Mononuclear cell (primary cell): ENCODE measurements around the gene SNRK. TPM values are rescaled to one million over a fixed set of nuclear protein-coding genes. Genes with fewer than 3 reads are reported as not detected.

ENCODE experiments used
- H3K27me3 ChIP-seq: 2 replicates; pipeline ENCODE4 v1.6.0; 2011; ENCODE audit warnings: low read length, control low read depth; ENCODE audit not compliant: insufficient read depth
- H3K4me1 ChIP-seq: 2 replicates; pipeline ENCODE4 v1.5.1; 2011; ENCODE audit warnings: mild to moderate bottlenecking, low read length, control low read depth; ENCODE audit not compliant: insufficient read depth
- H3K4me3 ChIP-seq: 2 replicates; pipeline ENCODE4 v1.5.1; 2011; ENCODE audit warnings: mild to moderate bottlenecking, low read length, moderate library complexity
- H3K9me3 ChIP-seq: 2 replicates; pipeline ENCODE4 v1.5.1; 2011; ENCODE audit warnings: low read depth, mild to moderate bottlenecking, control low read depth, low read length
- total RNA-seq: library from RNA; depleted of rRNA; stranded (reverse); fragments of >200 nt; gene quantifications from one replicate; pipeline ENCODE4 v1.2.3, GENCODE V29; 2012

The SNRK gene
- total RNA-seq, 1 donor = 238 TPM

GRCh38 chr3:43257850-43258249 lies 28.5 kb upstream of the SNRK start:
- H3K27me3 ChIP-seq = no peaks in the 10 kb centered on the region
- peaks cover 46% of the 10 kb centered on the region for H3K4me1 ChIP-seq
- no peak overlapping the region for H3K4me3 ChIP-seq
- no peaks in the 10 kb centered on the region for H3K9me3 ChIP-seq

- H3K9me3 ChIP-seq = no peaks in the 10 kb centered on the region
- H3K27me3 ChIP-seq = no peaks in the 10 kb centered on the region
- peaks cover 48% of the 10 kb centered on the region for H3K4me1 ChIP-seq
- no peak overlapping the region for H3K4me3 ChIP-seq
These were observed 26.7 kb upstream of the SNRK start for GRCh38 chr3:43259626-43260025.

- H3K27me3 ChIP-seq = no peaks in the 10 kb centered on the region
These were observed 25.9 kb upstream of the SNRK start for GRCh38 chr3:43260412-43260811.

GRCh38 chr3:43262194-43262593 lies 24.1 kb upstream of the SNRK start:
- Histone ChIP-seq H3K4me3 (no peak overlapping the region), H3K27me3 (no peaks in the 10 kb centered on the region), H3K9me3 (no peaks in the 10 kb centered on the region), H3K4me1 (peaks cover 24% of the 10 kb centered on the region)

More at GRCh38 chr3:43260412-43260811, 25.9 kb upstream of the SNRK start:
- Histone ChIP-seq H3K4me3 (no peak overlapping the region), H3K9me3 (no peaks in the 10 kb centered on the region), H3K4me1 (peaks cover 41% of the 10 kb centered on the region)

GRCh38 chr3:43266451-43266850 lies 19.9 kb upstream of the SNRK start:
- H3K27me3 ChIP-seq = no peaks in the 10 kb centered on the region

GRCh38 chr3:43266995-43267394 lies 19.3 kb upstream of the SNRK start:
- Histone ChIP-seq H3K9me3 (no peaks in the 10 kb centered on the region), H3K4me1 (peaks cover 5% of the 10 kb centered on the region), H3K4me3 (no peak overlapping the region), H3K27me3 (no peaks in the 10 kb centered on the region)

More at GRCh38 chr3:43266451-43266850, 19.9 kb upstream of the SNRK start:
- no peaks in the 10 kb centered on the region for H3K9me3 ChIP-seq
- H3K4me3 ChIP-seq = no peak overlapping the region
- H3K4me1 ChIP-seq = peaks cover 5% of the 10 kb centered on the region

- Histone ChIP-seq H3K27me3 (no peaks in the 10 kb centered on the region), H3K4me1 (peaks cover 5% of the 10 kb centered on the region), H3K4me3 (no peak overlapping the region), H3K9me3 (no peaks in the 10 kb centered on the region)
These were observed 17.7 kb upstream of the SNRK start for GRCh38 chr3:43268636-43269035.

GRCh38 chr3:43270078-43270477 lies 16.3 kb upstream of the SNRK start:
- no peak overlapping the region for H3K4me3 ChIP-seq
- no peaks in the 10 kb centered on the region for H3K9me3 ChIP-seq
- no peaks in the 10 kb centered on the region for H3K4me1 ChIP-seq
- H3K27me3 ChIP-seq = no peaks in the 10 kb centered on the region

GRCh38 chr3:43273416-43273815 lies 12.9 kb upstream of the SNRK start:
- no peak overlapping the region for H3K4me3 ChIP-seq
- H3K9me3 ChIP-seq = no peaks in the 10 kb centered on the region
- H3K27me3 ChIP-seq = no peaks in the 10 kb centered on the region
- H3K4me1 ChIP-seq = no peaks in the 10 kb centered on the region

GRCh38 chr3:43279082-43279481 lies 7.3 kb upstream of the SNRK start:
- no peaks in the 10 kb centered on the region for H3K27me3 ChIP-seq
- no peaks in the 10 kb centered on the region for H3K9me3 ChIP-seq
- no peak overlapping the region for H3K4me3 ChIP-seq
- no peaks in the 10 kb centered on the region for H3K4me1 ChIP-seq

- Histone ChIP-seq H3K4me3 (no peak overlapping the region), H3K9me3 (no peaks in the 10 kb centered on the region), H3K27me3 (no peaks in the 10 kb centered on the region), H3K4me1 (no peaks in the 10 kb centered on the region)
These were observed 6.8 kb upstream of the SNRK start for GRCh38 chr3:43279532-43279931.

- Histone ChIP-seq H3K27me3 (no peaks in the 10 kb centered on the region), H3K4me1 (peaks cover 5% of the 10 kb centered on the region), H3K4me3 (no peak overlapping the region), H3K9me3 (no peaks in the 10 kb centered on the region)
These were observed 5.3 kb upstream of the SNRK start for GRCh38 chr3:43281020-43281419.

- H3K27me3 ChIP-seq = no peaks in the 10 kb centered on the region
- H3K9me3 ChIP-seq = no peaks in the 10 kb centered on the region
- no peak overlapping the region for H3K4me3 ChIP-seq
- H3K4me1 ChIP-seq = peaks cover 15% of the 10 kb centered on the region
These were observed 2.2 kb upstream of the SNRK start for GRCh38 chr3:43284171-43284570.

GRCh38 chr3:43285644-43286043 lies 696 bp upstream of the SNRK start:
- H3K4me3 ChIP-seq = peak overlapping the region; percentile 97
- H3K9me3 ChIP-seq = no peaks in the 10 kb centered on the region
- H3K27me3 ChIP-seq = no peaks in the 10 kb centered on the region
- H3K4me1 ChIP-seq = peaks cover 30% of the 10 kb centered on the region

GRCh38 chr3:43286841-43287499 lies 630 bp downstream of the SNRK start:
- Histone ChIP-seq H3K9me3 (no peaks in the 10 kb centered on the region), H3K4me3 (peak overlapping the region; percentile 97), H3K4me1 (peaks cover 43% of the 10 kb centered on the region), H3K27me3 (no peaks in the 10 kb centered on the region)

- Histone ChIP-seq H3K9me3 (no peaks in the 10 kb centered on the region), H3K4me3 (peak overlapping the region; percentile 97), H3K27me3 (no peaks in the 10 kb centered on the region), H3K4me1 (peaks cover 48% of the 10 kb centered on the region)
These were observed 1.1 kb downstream of the SNRK start for GRCh38 chr3:43287500-43287873.
